IMR-90 (cell line): ENCODE measurements around the gene KIAA1614. TPM values are rescaled to one million over a fixed set of nuclear protein-coding genes. Genes with fewer than 3 reads are reported as not detected.

ENCODE experiments used
- ATAC-seq: fragments of 200-7000 bp; cut with Tn5 transposase; 2 replicates; pipeline ENCODE4 v1.9.1; 2020; ENCODE audit warnings: low read depth, mild to moderate bottlenecking, moderate library complexity
- BruUV-seq: library from RNA; stranded (reverse); fragments of 400-500 nt; replicated peaks from 2 replicates; lab custom pipeline; 2021; lab: Mats Ljungman, UMichigan
- CTCF ChIA-PET: fragments of 300-600 bp; formaldehyde crosslinking; extraction: SDS; loops from one replicate; lab custom pipeline; 2021; ENCODE audit warnings: antibody characterized with exemption; lab: Yijun Ruan, JAX
- POLR2A ChIA-PET: fragments of 300-600 bp; sonication (Branson Sonifier 250); formaldehyde crosslinking; loops from one replicate; lab custom pipeline; 2022; ENCODE audit warnings: antibody characterized with exemption; ENCODE audit not compliant: unreplicated experiment; lab: Charles Lee
- DNase-seq: peaks from one replicate; pipeline ENCODE4 v3.0.0; 2013
- H2AFZ ChIP-seq: replicated peaks from 2 replicates; pipeline ENCODE3; 2013; ENCODE audit warnings: low read length, mild to moderate bottlenecking; ENCODE audit not compliant: poor library complexity
- H2AK5ac ChIP-seq: 2 replicates; pipeline ENCODE4 v1.6.1; 2013; ENCODE audit warnings: low read depth, low read length, inconsistent platforms
- H2AK9ac ChIP-seq: replicated peaks from 2 replicates; pipeline ENCODE3; 2013; ENCODE audit warnings: mild to moderate bottlenecking, low read depth, low read length, moderate library complexity; ENCODE audit not compliant: poor library complexity
- H2BK120ac ChIP-seq: 2 replicates; pipeline ENCODE4 v1.6.1; 2013; ENCODE audit warnings: low read depth, low read length, inconsistent platforms
- H2BK15ac ChIP-seq: 3 replicates; pipeline ENCODE4 v1.6.1; 2013; ENCODE audit warnings: low read depth, low read length, inconsistent platforms
- H2BK20ac ChIP-seq: 2 replicates; pipeline ENCODE4 v1.6.1; 2013; ENCODE audit warnings: low read depth, mild to moderate bottlenecking, inconsistent platforms, low read length, moderate library complexity
- H2BK5ac ChIP-seq: 2 replicates; pipeline ENCODE4 v1.6.1; 2013; ENCODE audit warnings: mild to moderate bottlenecking, low read depth, low read length, inconsistent platforms; ENCODE audit not compliant: poor library complexity, severe bottlenecking
- H3K14ac ChIP-seq: replicated peaks from 2 replicates; pipeline ENCODE4 v1.6.1; 2013; ENCODE audit warnings: low read depth, low read length, inconsistent platforms
- H3K18ac ChIP-seq: 2 replicates; pipeline ENCODE4 v1.6.1; 2013; ENCODE audit warnings: low read depth, low read length, control low read depth
- H3K23ac ChIP-seq: 2 replicates; pipeline ENCODE4 v1.6.1; 2013; ENCODE audit warnings: low read depth, low read length, inconsistent platforms
- H3K27ac ChIP-seq: 2 replicates; pipeline ENCODE4 v1.5.1; 2013; ENCODE audit warnings: mild to moderate bottlenecking, control low read depth, low read length; ENCODE audit not compliant: insufficient read depth
- H3K27me3 ChIP-seq: 2 replicates; pipeline ENCODE4 v1.6.1; 2013; ENCODE audit warnings: low read length; ENCODE audit not compliant: control insufficient read depth, insufficient read depth
- H3K36me3 ChIP-seq: 2 replicates; pipeline ENCODE4 v1.6.1; 2013; ENCODE audit warnings: low read length, mixed read lengths; ENCODE audit not compliant: control insufficient read depth, insufficient read depth
- H3K4ac ChIP-seq: 2 replicates; pipeline ENCODE4 v1.6.1; 2013; ENCODE audit warnings: low read depth, low read length, inconsistent platforms
- H3K4me1 ChIP-seq: 2 replicates; pipeline ENCODE4 v1.6.1; 2013; ENCODE audit warnings: low read length, mixed read lengths; ENCODE audit not compliant: control insufficient read depth, insufficient read depth
- H3K4me2 ChIP-seq: 2 replicates; pipeline ENCODE4 v1.6.1; 2013; ENCODE audit warnings: low read depth, mild to moderate bottlenecking, control low read depth, low read length, moderate library complexity
- H3K4me3 ChIP-seq: 2 replicates; pipeline ENCODE4 v1.5.1; 2013; ENCODE audit warnings: low read depth, mild to moderate bottlenecking, control low read depth, low read length, moderate library complexity; ENCODE audit not compliant: insufficient read depth
- H3K56ac ChIP-seq: 2 replicates; pipeline ENCODE4 v1.6.1; 2013; ENCODE audit warnings: low read length, inconsistent platforms; ENCODE audit not compliant: insufficient read depth; ENCODE audit errors: extremely low read depth
- H3K79me1 ChIP-seq, 2 experiments: 2 replicates each; pipeline ENCODE4 v1.6.1; 2013; ENCODE audit warnings: low read length in 2 of 2, inconsistent platforms in 1 of 2, low read depth in 1 of 2
- H3K9ac ChIP-seq: 2 replicates; pipeline ENCODE4 v1.6.1; 2013; ENCODE audit warnings: low read depth, low read length, control low read depth
- H3K9me1 ChIP-seq: 2 replicates; pipeline ENCODE4 v1.6.1; 2013; ENCODE audit warnings: low read length, inconsistent platforms; ENCODE audit not compliant: insufficient read depth
- H3K9me3 ChIP-seq: 2 replicates; pipeline ENCODE4 v1.6.1; 2013; ENCODE audit warnings: low read length; ENCODE audit not compliant: control insufficient read depth, insufficient read depth
- H4K20me1 ChIP-seq: 2 replicates; pipeline ENCODE4 v1.6.1; 2013; ENCODE audit warnings: low read length, inconsistent platforms; ENCODE audit not compliant: insufficient read depth
- H4K5ac ChIP-seq: 2 replicates; pipeline ENCODE4 v1.6.1; 2013; ENCODE audit warnings: mild to moderate bottlenecking, low read depth, low read length, control low read depth
- H4K8ac ChIP-seq, 2 experiments: 2 replicates each; pipeline ENCODE4 v1.6.1; 2013; ENCODE audit warnings: low read depth in 2 of 2, low read length in 2 of 2, control low read depth in 1 of 2, inconsistent platforms in 1 of 2
- H4K91ac ChIP-seq: 2 replicates; pipeline ENCODE4 v1.6.1; 2013; ENCODE audit warnings: low read depth, low read length, inconsistent platforms; ENCODE audit not compliant: insufficient read depth
- BHLHE40 ChIP-seq: fragments of 150-350 bp; IDR thresholded peaks from 2 replicates; pipeline ENCODE4 v1.6.1; 2016; ENCODE audit warnings: mild to moderate bottlenecking, low read depth, low read length
- CHD1 ChIP-seq: IDR thresholded peaks from 2 replicates; pipeline ENCODE4 v1.6.1; 2012; ENCODE audit warnings: low read depth, low read length, improper control_type of control experiment
- CTCF ChIP-seq: conservative IDR thresholded peaks from 2 replicates; pipeline ENCODE4 v1.5.1; 2012; ENCODE audit warnings: mild to moderate bottlenecking, low read depth, low read length, improper control_type of control experiment
- WGBS, 2 experiments: methylation state at CpG; one replicate each; pipeline versions ENCODE4 v1.1.5 to v1.1.7; 2013; ENCODE audit warnings: missing lambda C conversion rate in 2 of 2; ENCODE audit not compliant: insufficient read length in 1 of 2; ENCODE audit errors: extremely low coverage in 2 of 2; 5-methylcytosine and 5-hydroxymethylcytosine counted together
- dilution Hi-C: fragments of 300-500 bp; cut with HindIII; formaldehyde crosslinking; loops from one replicate; pipeline ENCODE4 v1.14.3; 2018; ENCODE audit warnings: low sequenced_read_pairs; ENCODE audit not compliant: unreplicated experiment
- in situ Hi-C: fragments of 300-500 bp; cut with MboI; formaldehyde crosslinking; loops from 3 replicates; pipeline ENCODE4 v1.14.3; 2019; ENCODE audit warnings: low sequenced_read_pairs, inconsistent platforms, mixed read lengths
- intact Hi-C: fragments of 100-400 bp; cut with micrococcal nuclease; formaldehyde crosslinking; loops from 2 replicates; pipeline ENCODE4 v1.10.0; 2022
- polyA plus RNA-seq, 3 experiments: library from polyadenylated mRNA; depleted of rRNA; stranded (reverse); fragments of >200 nt; gene quantifications; 2 replicates each; pipeline ENCODE4 v1.2.3, GENCODE V29; 2012; ENCODE audit warnings: low replicate concordance in 1 of 3
- total RNA-seq: library from RNA; depleted of rRNA; stranded (reverse); fragments of >200 nt; gene quantifications from 2 replicates; pipeline ENCODE4 v1.2.3, GENCODE V29; 2012

KIAA1614 gene
- total and polyA plus RNA-seq, 2 of the 4 experiments (the other 2 are of a cell fraction) = 1.8 to 3.5 TPM

GRCh38 chr1:180981596-180982387, 69.1 kb downstream of the KIAA1614 start:
- intact Hi-C loops = no loop called here
- Histone ChIP-seq H3K36me3 (peaks cover 29% of the 10 kb centered on the region), H3K9me3 (no peaks in the 10 kb centered on the region), H3K56ac (no peak overlapping the region), H2AK5ac (no peak overlapping the region), H2BK120ac (no peak overlapping the region), H3K4me3 (no peak overlapping the region), H2BK5ac (no peak overlapping the region), H3K14ac (no peak overlapping the region), H2BK15ac (no peak overlapping the region), H2AFZ (no peak overlapping the region), H3K27me3 (no peaks in the 10 kb centered on the region), H4K5ac (no peak overlapping the region), H3K79me1 (peaks cover 17 to 30% of the 10 kb centered on the region in 2 experiments), H3K9me1 (peaks cover 5% of the 10 kb centered on the region), H3K18ac (no peak overlapping the region), H2AK9ac (no peak overlapping the region), H3K4me2 (no peak overlapping the region), H4K8ac (no peak overlapping the region), H3K9ac (no peak overlapping the region), H3K4ac (no peak overlapping the region), H3K23ac (no peak overlapping the region), H3K27ac (no peak overlapping the region), H4K20me1 (peaks cover 5% of the 10 kb centered on the region; the same call in 1 of the 2 replicates), H2BK20ac (no peak overlapping the region), H4K91ac (no peak overlapping the region), H3K4me1 (peaks cover 8% of the 10 kb centered on the region)
- BruUV-seq = no TSS peak
- 49% methylated on average over 4 of the region's 11 CpGs; no CpG with 5 or more reads in 1 of the 2 experiments for WGBS, 2 experiments
- DNase-seq = no peak
- ATAC-seq = no peak
- in situ Hi-C loops = no loop called here
- ChIA-PET CTCF (no interaction called here), POLR2A (no interaction called here)
- dilution Hi-C loops = no loop called here
- TF ChIP-seq CTCF = no peak
- TF ChIP-seq BHLHE40 = no peak
- no peak for TF ChIP-seq CHD1
